ENCODE results near the gene SYT4. TPM values are rescaled to one million over a fixed set of nuclear protein-coding genes. Genes with fewer than 3 reads are reported as not detected.
A peak's percentile ranks its signal among the peaks of the same experiment; 100 is the strongest.

Gene SYT4
- total RNA-seq = 1 to 10 TPM in 1 of 2 donors, under 1 TPM in 1; 0.33 to 3.6 TPM

GRCh38 chr18:43277164-43277600 is at the start of gene SYT4:
Gene SYT4 (minus strand): TSS chr18:43277490. CDS start chr18:43277281, 209 bp downstream.
- no peak within 1 kb of the TSS for H3K27ac ChIP-seq

GRCh38 chr18:43322132-43322531 is 44.8 kb upstream of the SYT4 start:
- Histone ChIP-seq H3K36me3 (replicated peaks in 1 of 2; ENCODE audit: insufficient read depth in 1 of 2, low read depth in 2 of 2) (no peaks in the 10 kb centered on the region), H3K27me3 (no peaks in the 10 kb centered on the region), H3K9me3 (no peaks in the 10 kb centered on the region), H3K27ac (no peak overlapping the region), H3K4me3 (no peak overlapping the region), H3K4me1 (no peaks in the 10 kb centered on the region)
- intact Hi-C loops (cut with DNase I) = no loop called here
- ATAC-seq (no peak), DNase-seq (no peak)
- TF ChIP-seq CTCF (IDR thresholded peaks at IDR 0.05) (no peak), POLR2A (IDR thresholded peaks at IDR 0.05) (no peak)
- 73 to 79% methylated on average over 1 of the region's 1 CpG for WGBS, 2 donors

More at GRCh38 chr18:43277164-43277600, at the start of gene SYT4:
- H3K9me3 ChIP-seq = no peaks in the 10 kb centered on the region
- intact Hi-C loops (cut with DNase I) = no loop called here
- WGBS, 2 donors = 1 to 6% methylated on average over 20 of the region's 20 CpGs
- no peaks in the 10 kb centered on the region for H3K4me1 ChIP-seq
- no peak within 1 kb of the TSS for H3K4me3 ChIP-seq
- no peaks in the 10 kb centered on the region for H3K36me3 ChIP-seq (replicated peaks in 1 of 2; ENCODE audit: insufficient read depth in 1 of 2, low read depth in 2 of 2)
- TF ChIP-seq POLR2A (IDR thresholded peaks at IDR 0.05) (peak in 2 of 3 donors; percentile 24 to 44), CTCF (IDR thresholded peaks at IDR 0.05) (no peak)
- DNase-seq = peak; percentile 36 to 62 (median 50)
- peak; percentile 64 for ATAC-seq
- H3K27me3 ChIP-seq = no peaks in the 10 kb centered on the region

- H3K27ac ChIP-seq = no peak overlapping the region
- no peaks in the 10 kb centered on the region for H3K9me3 ChIP-seq
- DNase-seq = no peak
- no peak for ATAC-seq
- H3K4me3 ChIP-seq = no peak overlapping the region
- no peaks in the 10 kb centered on the region for H3K36me3 ChIP-seq (replicated peaks in 1 of 2; ENCODE audit: insufficient read depth in 1 of 2, low read depth in 2 of 2)
- H3K27me3 ChIP-seq = no peaks in the 10 kb centered on the region
- TF ChIP-seq CTCF (IDR thresholded peaks at IDR 0.05) = no peak
- no peak for TF ChIP-seq POLR2A (IDR thresholded peaks at IDR 0.05)
- no peaks in the 10 kb centered on the region for H3K4me1 ChIP-seq
- 53 to 69% methylated on average over 3 of the region's 3 CpGs for WGBS, 2 donors
- intact Hi-C loops (cut with DNase I) = no loop called here
Measured at GRCh38 chr18:43314941-43315340, 37.7 kb upstream of the SYT4 start.

- intact Hi-C loops (cut with DNase I) = no loop called here
- 53 to 59% methylated on average over 1 of the region's 1 CpG for whole genome bisulfite sequencing, 2 donors
Measured at GRCh38 chr18:43312891-43313290, 35.6 kb upstream of the SYT4 start.

More at GRCh38 chr18:43312891-43313290, 35.6 kb upstream of the SYT4 start:
- Histone ChIP-seq H3K9me3 (no peaks in the 10 kb centered on the region), H3K4me1 (no peaks in the 10 kb centered on the region), H3K27me3 (no peaks in the 10 kb centered on the region), H3K27ac (no peak overlapping the region), H3K36me3 (replicated peaks in 1 of 2; ENCODE audit: insufficient read depth in 1 of 2, low read depth in 2 of 2) (no peaks in the 10 kb centered on the region), H3K4me3 (no peak overlapping the region)
- DNase-seq (no peak), ATAC-seq (no peak)
- TF ChIP-seq CTCF (IDR thresholded peaks at IDR 0.05) (no peak), POLR2A (IDR thresholded peaks at IDR 0.05) (no peak)

Measured in body of pancreas (tissue), 4 donors.